ENCODE results near the gene GALR2. TPM values are rescaled to one million over a fixed set of nuclear protein-coding genes. Genes with fewer than 3 reads are reported as not detected.

Gene GALR2
- total RNA-seq, 1 donor from 2014 or later: not detected

- Mint-ChIP-seq H3K4me3 (no peak overlapping the region), H3K36me3 (ENCODE audit: low read depth) (peaks cover 22% of the 10 kb centered on the region), H3K4me1 (peaks cover 15% of the 10 kb centered on the region), H3K9me3 (no peaks in the 10 kb centered on the region), H3K27ac (ENCODE audit: unreplicated experiment) (no peak overlapping the region), H3K27me3 (ENCODE audit: low read depth) (no peaks in the 10 kb centered on the region)
- DNase-seq (ENCODE audit: low read depth, low spot score): no peak
- TF ChIP-seq, protein P1, sequence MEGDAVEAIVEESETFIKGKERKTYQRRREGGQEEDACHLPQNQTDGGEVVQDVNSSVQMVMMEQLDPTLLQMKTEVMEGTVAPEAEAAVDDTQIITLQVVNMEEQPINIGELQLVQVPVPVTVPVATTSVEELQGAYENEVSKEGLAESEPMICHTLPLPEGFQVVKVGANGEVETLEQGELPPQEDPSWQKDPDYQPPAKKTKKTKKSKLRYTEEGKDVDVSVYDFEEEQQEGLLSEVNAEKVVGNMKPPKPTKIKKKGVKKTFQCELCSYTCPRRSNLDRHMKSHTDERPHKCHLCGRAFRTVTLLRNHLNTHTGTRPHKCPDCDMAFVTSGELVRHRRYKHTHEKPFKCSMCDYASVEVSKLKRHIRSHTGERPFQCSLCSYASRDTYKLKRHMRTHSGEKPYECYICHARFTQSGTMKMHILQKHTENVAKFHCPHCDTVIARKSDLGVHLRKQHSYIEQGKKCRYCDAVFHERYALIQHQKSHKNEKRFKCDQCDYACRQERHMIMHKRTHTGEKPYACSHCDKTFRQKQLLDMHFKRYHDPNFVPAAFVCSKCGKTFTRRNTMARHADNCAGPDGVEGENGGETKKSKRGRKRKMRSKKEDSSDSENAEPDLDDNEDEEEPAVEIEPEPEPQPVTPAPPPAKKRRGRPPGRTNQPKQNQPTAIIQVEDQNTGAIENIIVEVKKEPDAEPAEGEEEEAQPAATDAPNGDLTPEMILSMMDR (conservative IDR thresholded peaks at IDR 0.05): no peak
Observed at GRCh38 chr17:76048711-76049110, 25.9 kb upstream of the GALR2 start.

GRCh38 chr17:76049239-76049638 is 25.3 kb upstream of the GALR2 start:
- Mint-ChIP-seq H3K4me1 (peaks cover 15% of the 10 kb centered on the region), H3K27ac (ENCODE audit: unreplicated experiment) (peak overlapping the region; percentile 85), H3K27me3 (ENCODE audit: low read depth) (no peaks in the 10 kb centered on the region), H3K9me3 (no peaks in the 10 kb centered on the region), H3K4me3 (no peak overlapping the region), H3K36me3 (ENCODE audit: low read depth) (peaks cover 19% of the 10 kb centered on the region)
- no peak for DNase-seq (ENCODE audit: low read depth, low spot score)
- TF ChIP-seq, protein P1 (conservative IDR thresholded peaks at IDR 0.05): no peak

DNA sequence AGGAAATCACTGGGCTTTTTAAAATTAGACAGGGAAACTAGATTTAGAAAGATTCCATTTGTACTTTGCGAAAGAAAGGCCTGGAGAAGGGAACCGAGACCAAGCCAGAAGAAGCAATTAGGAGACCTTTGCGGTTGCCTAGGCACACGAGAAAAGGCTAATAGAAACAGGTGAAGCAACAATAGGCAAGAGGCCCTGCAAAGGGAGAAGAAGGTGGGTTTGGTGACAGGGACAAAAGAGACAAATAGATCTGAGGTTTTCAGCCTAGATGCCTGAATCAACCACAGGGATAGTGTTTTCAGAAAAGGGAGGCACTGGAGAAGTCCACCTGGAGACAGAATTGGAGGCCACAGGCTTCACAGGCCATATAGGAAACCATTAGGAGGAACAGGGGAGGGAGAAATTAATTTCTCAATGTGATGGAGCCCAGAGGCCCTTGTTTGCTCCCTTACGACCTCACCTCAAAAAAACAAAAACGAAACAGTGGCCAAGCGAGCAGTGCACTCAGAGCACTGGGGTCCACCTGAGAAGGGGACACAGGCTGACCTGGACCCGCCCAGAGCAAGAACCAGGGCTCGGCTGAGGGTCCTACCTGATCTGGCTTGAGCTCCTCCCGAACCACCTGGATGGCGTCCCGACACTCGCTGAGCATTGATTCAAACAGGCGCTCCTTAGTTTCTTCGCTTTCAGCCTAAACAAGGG is 24.6 kb upstream of the GALR2 start:
- Mint-ChIP-seq H3K27ac (ENCODE audit: unreplicated experiment) (peak overlapping the region; percentile 85), H3K4me1 (peaks cover 15% of the 10 kb centered on the region), H3K27me3 (ENCODE audit: low read depth) (no peaks in the 10 kb centered on the region), H3K36me3 (ENCODE audit: low read depth) (peaks cover 16% of the 10 kb centered on the region), H3K4me3 (peak overlapping the region; percentile 12), H3K9me3 (no peaks in the 10 kb centered on the region)
- TF ChIP-seq, protein P1 (conservative IDR thresholded peaks at IDR 0.05): no peak
- no peak for DNase-seq (ENCODE audit: low read depth, low spot score)

DNA sequence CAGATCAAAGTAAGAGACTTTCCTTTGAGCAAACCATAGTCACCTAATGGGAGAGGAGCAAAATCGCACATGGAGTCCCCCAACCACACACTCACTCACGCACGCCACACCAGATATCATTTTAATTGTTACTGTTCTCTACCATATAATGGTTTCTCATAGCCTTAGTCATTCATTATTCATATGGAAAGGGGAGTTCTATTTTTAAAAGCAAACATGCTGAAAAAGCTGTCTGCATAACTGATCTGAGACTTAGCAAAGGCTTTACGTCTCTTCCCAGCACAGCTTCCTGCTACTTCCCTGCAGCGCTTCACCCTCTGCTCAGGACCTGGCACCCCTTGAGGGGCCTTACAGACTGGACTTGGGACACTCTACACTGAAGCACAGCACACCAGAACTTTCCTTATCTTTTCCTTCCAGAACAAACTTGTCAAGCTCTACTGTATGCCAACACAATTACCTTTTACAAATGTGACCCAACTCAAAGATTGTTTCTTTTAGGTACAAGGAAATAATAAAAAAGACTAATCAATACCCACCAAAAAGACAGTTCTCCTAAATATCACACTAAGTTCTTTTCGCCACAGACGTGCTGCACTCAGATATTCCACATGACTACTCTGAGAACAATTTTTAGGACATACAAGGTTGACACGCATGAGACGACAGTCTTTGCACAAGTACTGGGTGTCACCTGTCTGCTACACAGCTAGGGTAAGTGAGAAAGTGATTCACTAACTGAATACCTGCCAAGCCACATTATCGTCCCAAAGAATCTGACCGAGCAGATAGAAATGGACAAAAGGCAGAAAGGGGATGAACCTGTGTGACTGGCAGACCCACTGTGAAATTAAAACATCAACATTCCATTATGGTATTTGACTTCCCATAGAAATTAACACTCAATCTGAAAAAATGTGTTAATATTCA is 23.8 kb upstream of the GALR2 start:
- H3K27ac Mint-ChIP-seq (ENCODE audit: unreplicated experiment): no peak overlapping the region

DNA sequence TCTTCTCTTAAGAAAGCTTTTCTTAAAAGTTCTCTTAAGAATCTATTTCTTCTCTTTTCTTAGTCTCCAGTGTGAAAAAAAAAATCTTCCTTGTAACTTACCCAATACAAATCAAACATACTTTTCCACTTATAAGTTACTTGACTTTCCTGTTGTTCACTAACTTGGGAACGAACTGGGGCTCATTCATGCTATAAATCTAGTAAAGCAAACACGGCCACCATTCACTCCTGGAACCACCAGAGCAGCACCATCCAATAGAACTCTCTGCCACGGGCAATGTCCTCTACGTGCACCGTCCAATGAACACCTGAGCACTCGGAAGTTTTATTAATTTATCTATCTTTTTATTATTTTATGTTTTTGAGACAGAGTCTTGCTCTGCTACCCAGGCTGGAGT is 23.0 kb upstream of the GALR2 start:
- TF ChIP-seq, protein P1 (conservative IDR thresholded peaks at IDR 0.05): no peak
- no peak overlapping the region for H3K4me3 Mint-ChIP-seq
- H3K4me1 Mint-ChIP-seq: peaks cover 15% of the 10 kb centered on the region
- no peaks in the 10 kb centered on the region for H3K27me3 Mint-ChIP-seq (ENCODE audit: low read depth)
- no peak for DNase-seq (ENCODE audit: low read depth, low spot score)
- peaks cover 18% of the 10 kb centered on the region for H3K36me3 Mint-ChIP-seq (ENCODE audit: low read depth)
- no peak overlapping the region for H3K27ac Mint-ChIP-seq (ENCODE audit: unreplicated experiment)
- H3K9me3 Mint-ChIP-seq: no peaks in the 10 kb centered on the region

More for the DNA sequence above, 23.8 kb upstream of the GALR2 start:
- DNase-seq (ENCODE audit: low read depth, low spot score): no peak
- no peak overlapping the region for H3K4me3 Mint-ChIP-seq
- TF ChIP-seq, protein P1 (conservative IDR thresholded peaks at IDR 0.05): no peak
- H3K27me3 Mint-ChIP-seq (ENCODE audit: low read depth): no peaks in the 10 kb centered on the region
- peaks cover 15% of the 10 kb centered on the region for H3K4me1 Mint-ChIP-seq
- H3K36me3 Mint-ChIP-seq (ENCODE audit: low read depth): peaks cover 14% of the 10 kb centered on the region
- no peaks in the 10 kb centered on the region for H3K9me3 Mint-ChIP-seq
